Fibroblast of pulmonary artery (primary cell): Measurements from ENCODE around the gene GLRX3.
"Not testable (repeated sequence)": the region's sequence is repeated elsewhere in the genome, so short reads cannot be mapped to it uniquely, and the experiment has no call there.

Experiments
- DNase-seq: peaks from one replicate; pipeline ENCODE4 v3.0.0-alpha.2; 2010; ENCODE audit warnings: low read depth
- H3K4me3 ChIP-seq: replicated peaks from 2 replicates; pipeline ENCODE4 v1.5.1; 2011; ENCODE audit warnings: low read depth, mild to moderate bottlenecking, control low read depth, low read length, moderate library complexity
- TF ChIP-seq, protein P1 (sequence below): IDR thresholded peaks from 2 replicates; pipeline ENCODE4 v1.5.1; 2011; ENCODE audit warnings: mild to moderate bottlenecking, control low read depth, low read length, inconsistent platforms; ENCODE audit errors: missing control alignments

GLRX3 gene

DNA sequence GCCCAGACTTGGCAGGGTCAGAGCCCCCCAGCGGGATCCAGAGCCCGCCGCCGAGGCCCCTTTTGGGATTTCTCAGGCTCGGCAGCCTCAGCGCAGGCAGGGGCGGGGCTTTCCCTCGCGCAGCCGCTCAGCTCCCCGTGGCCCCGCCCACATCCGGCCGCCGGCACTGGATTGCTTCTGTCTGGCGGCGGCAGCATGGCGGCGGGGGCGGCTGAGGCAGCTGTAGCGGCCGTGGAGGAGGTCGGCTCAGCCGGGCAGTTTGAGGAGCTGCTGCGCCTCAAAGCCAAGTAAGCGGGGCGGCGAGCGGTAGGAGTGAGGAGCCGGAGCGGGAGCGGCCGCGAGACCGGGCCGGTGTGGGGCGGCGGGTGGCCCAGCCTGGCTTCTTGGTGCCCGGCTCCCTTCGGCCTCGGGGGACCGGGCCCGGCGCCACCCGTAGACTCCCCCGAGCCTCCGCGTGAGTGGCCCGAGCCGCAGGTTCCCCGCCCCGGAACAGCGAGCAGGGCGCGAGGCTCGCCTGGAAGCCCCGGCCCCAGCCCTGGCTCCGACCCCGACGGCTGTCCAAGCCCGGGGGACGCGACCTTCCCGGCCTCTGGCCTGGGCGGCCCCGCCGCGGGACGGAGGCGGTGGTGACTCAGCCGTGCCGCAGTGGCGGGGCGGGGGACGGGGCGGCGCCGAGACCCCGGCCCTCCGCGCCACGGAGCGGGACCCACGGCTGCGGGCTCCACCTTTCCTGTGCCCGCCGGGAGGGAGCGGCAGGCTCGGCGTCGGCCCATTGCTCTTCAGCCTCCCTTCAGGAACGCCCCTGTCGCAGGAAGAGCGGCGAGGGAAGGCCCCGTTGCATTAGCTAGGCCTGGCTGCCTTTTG lies at the start of gene GLRX3:
Gene GLRX3, plus strand, starts transcription at position 166 of the 864 bp plus-strand sequence. Its CDS starts 30 bp downstream, at position 196.
- peak within 1 kb of the TSS; percentile 73 for H3K4me3 ChIP-seq
- TF ChIP-seq, protein P1, sequence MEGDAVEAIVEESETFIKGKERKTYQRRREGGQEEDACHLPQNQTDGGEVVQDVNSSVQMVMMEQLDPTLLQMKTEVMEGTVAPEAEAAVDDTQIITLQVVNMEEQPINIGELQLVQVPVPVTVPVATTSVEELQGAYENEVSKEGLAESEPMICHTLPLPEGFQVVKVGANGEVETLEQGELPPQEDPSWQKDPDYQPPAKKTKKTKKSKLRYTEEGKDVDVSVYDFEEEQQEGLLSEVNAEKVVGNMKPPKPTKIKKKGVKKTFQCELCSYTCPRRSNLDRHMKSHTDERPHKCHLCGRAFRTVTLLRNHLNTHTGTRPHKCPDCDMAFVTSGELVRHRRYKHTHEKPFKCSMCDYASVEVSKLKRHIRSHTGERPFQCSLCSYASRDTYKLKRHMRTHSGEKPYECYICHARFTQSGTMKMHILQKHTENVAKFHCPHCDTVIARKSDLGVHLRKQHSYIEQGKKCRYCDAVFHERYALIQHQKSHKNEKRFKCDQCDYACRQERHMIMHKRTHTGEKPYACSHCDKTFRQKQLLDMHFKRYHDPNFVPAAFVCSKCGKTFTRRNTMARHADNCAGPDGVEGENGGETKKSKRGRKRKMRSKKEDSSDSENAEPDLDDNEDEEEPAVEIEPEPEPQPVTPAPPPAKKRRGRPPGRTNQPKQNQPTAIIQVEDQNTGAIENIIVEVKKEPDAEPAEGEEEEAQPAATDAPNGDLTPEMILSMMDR, result no peak
- DNase-seq, result peak; percentile 79

DNA sequence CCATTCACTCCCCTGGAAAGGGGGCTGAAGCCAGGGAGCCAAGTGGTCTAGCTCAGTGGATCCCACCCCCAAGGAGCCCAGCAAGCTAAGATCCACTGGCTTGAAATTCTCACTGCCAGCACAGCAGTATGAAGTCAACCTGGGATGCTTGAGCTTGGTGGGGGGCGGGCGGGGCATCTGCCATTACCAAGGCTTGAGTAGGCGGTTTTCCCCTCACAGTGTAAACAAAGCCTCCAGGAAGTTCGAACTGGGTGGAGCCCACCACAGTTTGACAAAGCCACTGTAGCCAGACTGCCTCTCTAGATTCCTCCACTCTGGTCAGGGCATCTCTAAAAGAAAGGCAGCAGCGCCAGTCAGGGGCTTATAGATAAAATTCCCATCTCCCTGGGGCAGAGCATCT lies 45.6 kb upstream of the GLRX3 start:
- not testable (repeated sequence) for DNase-seq, H3K4me3 ChIP-seq

DNA sequence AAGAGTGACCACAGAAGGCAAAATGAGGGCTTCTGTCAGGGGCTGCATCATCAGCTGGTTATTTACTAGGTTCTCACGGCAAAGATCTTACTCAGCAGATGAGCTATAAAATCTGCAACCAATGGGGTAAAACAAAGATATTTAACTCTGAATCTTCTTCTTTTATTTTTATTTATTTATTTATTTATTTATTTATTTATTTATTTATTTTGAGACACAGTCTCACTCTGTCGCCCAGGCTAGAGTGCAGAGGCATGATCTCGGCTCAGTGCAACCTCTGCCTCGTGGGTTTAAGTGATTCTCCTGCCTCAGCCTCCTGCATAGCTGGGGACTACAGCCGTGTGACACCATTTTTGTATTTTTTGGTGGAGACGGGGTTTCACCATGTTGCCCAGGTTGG lies 36.8 kb upstream of the GLRX3 start:
- DNase-seq, result no peak
- TF ChIP-seq, protein P1, result no peak
- no peak overlapping the region for H3K4me3 ChIP-seq

DNA sequence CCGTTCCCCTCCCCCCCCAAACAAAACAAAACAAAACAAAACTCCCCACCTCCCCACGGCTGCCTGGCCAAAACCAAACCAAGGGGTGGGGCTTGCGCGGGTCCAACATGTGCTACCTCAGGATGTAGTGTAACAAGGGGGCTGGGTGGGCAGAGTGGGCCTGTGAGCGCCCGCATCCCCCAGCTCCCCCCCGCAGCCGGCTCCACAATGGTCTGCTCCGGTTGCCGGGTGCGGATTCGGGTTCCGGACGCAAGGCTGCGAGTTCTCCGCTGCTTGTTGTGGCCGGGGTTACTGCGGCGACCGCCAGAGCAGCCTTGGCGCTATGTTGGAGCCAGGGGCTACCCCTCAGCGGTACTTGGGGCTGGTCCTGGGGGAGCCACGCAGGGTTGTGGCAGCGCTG lies 30.5 kb upstream of the GLRX3 start:
- H3K4me3 ChIP-seq, result no peak overlapping the region
- DNase-seq, result no peak
- TF ChIP-seq, protein P1, result no peak

DNA sequence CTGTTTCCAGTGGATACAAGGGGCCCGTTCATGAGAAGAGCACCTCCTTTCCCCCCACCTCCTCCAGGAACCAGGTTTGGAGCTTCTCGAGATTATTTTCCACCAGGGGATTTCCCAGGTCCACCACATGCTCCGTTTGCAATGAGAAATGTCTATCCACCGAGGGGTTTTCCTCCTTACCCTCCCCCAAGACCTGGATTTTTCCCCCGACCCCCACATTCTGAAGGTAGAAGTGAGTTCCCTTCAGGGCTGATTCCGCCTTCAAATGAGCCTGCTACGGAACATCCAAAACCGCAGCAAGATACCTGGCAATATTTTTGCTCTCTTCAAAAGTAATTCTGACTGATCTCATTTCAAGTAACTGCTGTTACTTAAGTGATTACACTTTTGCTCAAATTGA lies 28.0 kb upstream of the GLRX3 start:
- not testable (repeated sequence) for DNase-seq, H3K4me3 ChIP-seq

DNA sequence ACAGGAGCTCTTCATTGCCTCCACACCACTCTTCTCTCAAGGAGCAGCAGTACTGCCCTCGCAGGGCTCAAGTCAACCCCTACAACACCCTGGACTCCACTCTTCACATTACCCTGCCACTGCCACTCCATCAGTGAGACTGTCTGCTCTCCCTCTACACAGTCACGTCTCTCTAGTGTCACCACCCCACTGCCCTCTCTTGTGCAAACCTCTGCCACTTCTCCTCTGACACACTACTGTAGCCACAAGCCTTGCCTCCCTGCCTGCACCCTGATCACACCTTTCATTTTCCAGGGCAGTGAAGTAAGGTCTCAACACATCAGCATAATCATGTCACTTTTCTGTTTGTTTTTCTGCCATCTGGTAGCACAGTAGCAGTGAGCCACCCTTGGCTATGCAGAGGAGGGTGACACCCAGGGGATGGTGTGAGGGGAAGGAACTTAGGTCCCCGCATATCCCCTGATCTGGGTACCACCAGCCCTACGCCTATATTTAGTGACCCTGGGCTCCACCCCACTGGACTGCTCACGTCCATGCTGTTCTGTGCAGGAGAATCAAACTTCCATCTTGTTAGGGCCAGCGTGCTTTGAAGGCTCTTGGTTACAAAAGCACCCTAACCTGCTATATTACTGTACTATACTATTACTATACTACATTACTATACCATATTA lies 27.1 kb upstream of the GLRX3 start:
- H3K4me3 ChIP-seq, result peak overlapping the region; percentile 97
- DNase-seq, result no peak
- TF ChIP-seq, protein P1, result no peak

DNA sequence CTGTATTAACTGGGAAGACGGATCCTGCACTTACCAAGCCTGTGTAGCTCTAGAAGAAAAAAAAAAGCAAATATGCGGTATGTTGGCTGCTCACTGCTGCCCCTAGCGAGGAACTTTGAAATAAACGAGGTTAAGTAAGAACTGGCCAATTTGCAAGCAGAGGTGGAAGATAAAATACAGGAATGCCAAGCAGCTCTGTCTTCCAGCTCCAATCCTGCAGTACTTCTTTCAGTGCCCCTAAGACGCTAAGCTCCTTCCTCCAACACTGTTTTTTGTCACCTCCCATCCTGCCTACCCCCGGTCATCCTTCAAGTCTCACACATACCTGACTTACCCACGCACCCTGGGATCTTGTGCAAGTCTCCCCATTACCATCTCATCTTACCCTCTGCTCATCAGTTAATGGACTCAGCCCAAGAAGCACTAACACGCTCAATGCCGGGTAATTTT lies 26.4 kb upstream of the GLRX3 start:
- TF ChIP-seq, protein P1, result peak; percentile 90
- peak; percentile 93 for DNase-seq
- H3K4me3 ChIP-seq, result peak overlapping the region; percentile 97
